HG03571 (cell line): ENCODE results near the gene PRSS38.

Experiments
- ATAC-seq: cut with Tn5 transposase; IDR thresholded peaks from one replicate; pipeline ENCODE4 v1.9.1; 2021; ENCODE audit not compliant: unreplicated experiment

Gene PRSS38

DNA sequence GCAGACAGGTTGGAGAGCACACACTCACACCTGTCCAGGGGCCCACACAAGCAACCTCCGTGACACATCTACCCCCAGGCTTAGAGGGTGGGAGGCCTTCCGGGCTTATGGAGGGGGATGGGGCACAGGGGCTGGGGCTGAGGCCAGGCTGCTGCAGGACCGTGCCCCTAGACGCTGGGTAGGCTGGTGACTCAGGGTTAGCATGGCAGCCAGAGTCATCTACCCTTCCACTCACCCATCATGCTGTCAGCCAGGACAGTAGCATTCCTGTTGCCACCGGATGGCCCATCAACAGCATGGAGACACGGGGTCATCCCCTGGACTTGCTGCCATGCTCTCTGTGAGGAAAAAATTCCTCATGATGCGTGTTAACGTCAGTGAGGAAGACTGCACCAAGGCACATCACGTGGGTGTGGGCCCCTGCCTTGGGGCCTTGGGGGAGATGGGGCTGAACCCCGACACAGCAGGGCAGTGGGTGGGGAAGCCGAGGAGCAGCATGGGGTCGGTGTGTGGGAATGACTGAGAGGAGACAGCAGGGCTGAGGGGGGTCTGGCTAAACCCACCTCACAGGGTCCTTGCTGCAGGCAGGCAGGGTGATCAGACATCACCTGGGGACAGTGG is 79.5 kb downstream of the PRSS38 start:
- no peak for ATAC-seq
